Adrenal gland (tissue), 5 donors: ENCODE results near the gene ARMC2.

Experiments used
- CTCF ChIP-seq, 6 experiments: fragments of 450-650 bp in 4 of 6; fragments of 200-600 bp in 2 of 6; sonication (generic) in 1 of 6; IDR thresholded peaks; 1 replicate in 5 of 6; 2 replicates in 1 of 6; pipeline versions ENCODE4 v1.5.1 to v1.8.0; 2016 to 2021; ENCODE audit warnings: antibody characterized with exemption in 6 of 6, mild to moderate bottlenecking in 2 of 6, moderate library complexity in 1 of 6
- POLR2A ChIP-seq, 2 donors: fragments of 450-650 bp; IDR thresholded peaks; one replicate each; pipeline ENCODE4 v1.6.1; 2017; ENCODE audit warnings: antibody characterized with exemption in 2 of 2, mild to moderate bottlenecking in 2 of 2, moderate library complexity in 1 of 2
- donor health status: DM: no; HTN: no; CAD: no.

- TF ChIP-seq CTCF (IDR thresholded peaks at IDR 0.05) (no peak), POLR2A (IDR thresholded peaks at IDR 0.05) (no peak)
Observed at GRCh38 chr6:108878942-108879341, 30.7 kb downstream of the ARMC2 start.
